ENCODE data around the gene TARDBP.
"Not testable (repeated sequence)": the region's sequence is repeated elsewhere in the genome, so short reads cannot be mapped to it uniquely, and the experiment has no call there.

TARDBP gene

GRCh38 chr1:10996100-10996499 is 16.4 kb upstream of the TARDBP start:
- no peak for DNase-seq

GRCh38 chr1:11000526-11000925 is 11.9 kb upstream of the TARDBP start:
- no peak for DNase-seq

GRCh38 chr1:11013160-11013531 is 692 bp downstream of the TARDBP start:
- no peak for DNase-seq

GRCh38 chr1:11019358-11019757 is 6.9 kb downstream of the TARDBP start:
- not testable (repeated sequence) for DNase-seq

GRCh38 chr1:11019971-11020370 is 7.5 kb downstream of the TARDBP start:
- DNase-seq: no peak

GRCh38 chr1:11023201-11023600 is 10.7 kb downstream of the TARDBP start:
- DNase-seq: no peak

GRCh38 chr1:11024154-11024873 is 11.9 kb downstream of the TARDBP start:
- no peak for DNase-seq

- DNase-seq: no peak
Measured at GRCh38 chr1:11024874-11025203, 12.4 kb downstream of the TARDBP start.

GRCh38 chr1:11025618-11026017 is 13.2 kb downstream of the TARDBP start:
- no peak for DNase-seq

GRCh38 chr1:11026052-11026451 is 13.6 kb downstream of the TARDBP start:
- no peak for DNase-seq

GRCh38 chr1:11026903-11027302 is 14.4 kb downstream of the TARDBP start:
- DNase-seq: no peak

GRCh38 chr1:11027316-11027715 is 14.9 kb downstream of the TARDBP start:
- DNase-seq: no peak

GRCh38 chr1:11028018-11028417 is 15.6 kb downstream of the TARDBP start:
- no peak for DNase-seq

- DNase-seq: no peak
Measured at GRCh38 chr1:11030865-11031264, 18.4 kb downstream of the TARDBP start.

GRCh38 chr1:11031624-11032262 is 19.3 kb downstream of the TARDBP start:
- no peak for DNase-seq

- DNase-seq: not testable (repeated sequence)
Measured at GRCh38 chr1:11037019-11037739, 24.7 kb downstream of the TARDBP start.

- peak; percentile 90 for DNase-seq
Measured at GRCh38 chr1:11037740-11038182, 25.3 kb downstream of the TARDBP start.

GRCh38 chr1:11039351-11040104 is 27.1 kb downstream of the TARDBP start:
- DNase-seq: no peak

GRCh38 chr1:11040105-11040429 is 27.6 kb downstream of the TARDBP start:
- DNase-seq: not testable (repeated sequence)

- DNase-seq: no peak
Measured at GRCh38 chr1:11041048-11041447, 28.6 kb downstream of the TARDBP start.

- no peak for DNase-seq
Measured at GRCh38 chr1:11042065-11042464, 29.6 kb downstream of the TARDBP start.

GRCh38 chr1:11042995-11043874 is 30.8 kb downstream of the TARDBP start:
- no peak for DNase-seq

Measured in islet precursor cell (in vitro differentiated cells).